Breast epithelium (tissue), 4 donors: Measurements from ENCODE around the gene OAF. TPM values are rescaled to one million over a fixed set of nuclear protein-coding genes. Genes with fewer than 3 reads are reported as not detected.

Source experiments
- DNase-seq, 2 donors: peaks; one replicate each; pipeline ENCODE4 v3.0.0-alpha.2; 2019; ENCODE audit warnings: low spot score in 2 of 2
- H3K27ac ChIP-seq, 2 donors: fragments of 200-600 bp; sonication (generic) in 1 of 2; one replicate each; pipeline ENCODE4 v1.5.1; 2016 to 2019; ENCODE audit warnings: mild to moderate bottlenecking in 1 of 2
- H3K27me3 ChIP-seq, 2 donors: fragments of 200-600 bp; sonication (generic) in 1 of 2; one replicate each; pipeline versions ENCODE4 v1.5.1 to v1.6.0; 2017 to 2019; ENCODE audit warnings: control low read depth in 1 of 2, mild to moderate bottlenecking in 1 of 2
- H3K36me3 ChIP-seq: fragments of 200-600 bp; one replicate; pipeline ENCODE4 v1.5.1; 2019
- H3K4me1 ChIP-seq, 2 donors: fragments of 200-600 bp; sonication (generic); one replicate each; pipeline ENCODE4 v1.5.1; 2016 to 2019; ENCODE audit warnings: control low read depth in 1 of 2
- H3K4me3 ChIP-seq, 3 donors: fragments of 200-600 bp; sonication (generic); 1 replicate in 2 of 3; 2 replicates in 1 of 3; pipeline ENCODE4 v1.5.1; 2016 to 2019; ENCODE audit warnings: mild to moderate bottlenecking in 3 of 3, moderate library complexity in 2 of 3
- H3K9me3 ChIP-seq, 2 donors: fragments of 200-600 bp; sonication (generic) in 1 of 2; one replicate each; pipeline ENCODE4 v1.5.1; 2016 to 2019; ENCODE audit warnings: control low read depth in 1 of 2
- CTCF ChIP-seq, 3 donors: fragments of 450-650 bp; IDR thresholded peaks; one replicate each; pipeline ENCODE4 v1.5.1; 2016 to 2017; ENCODE audit warnings: antibody characterized with exemption in 3 of 3, mild to moderate bottlenecking in 3 of 3, moderate library complexity in 3 of 3
- POLR2A ChIP-seq: fragments of 450-650 bp; IDR thresholded peaks from one replicate; pipeline ENCODE4 v1.6.1; 2016; ENCODE audit warnings: antibody characterized with exemption, mild to moderate bottlenecking, moderate library complexity
- POLR2AphosphoS5 ChIP-seq, 3 donors: sonication (generic); formaldehyde crosslinking; IDR thresholded peaks; one replicate each; pipeline ENCODE4 v1.6.1; 2017; ENCODE audit warnings: antibody characterized with exemption in 3 of 3
- intact Hi-C: fragments of 100-400 bp; cut with DNase I; formaldehyde crosslinking; loops from one replicate; pipeline ENCODE4 v1.15.1; 2023; ENCODE audit warnings: low total_unique reads
- total RNA-seq, 3 donors: library from RNA; depleted of rRNA; stranded (reverse); fragments of >200 nt; gene quantifications; one replicate each; pipeline ENCODE4 v1.1.0, GENCODE V29; 2016

Gene OAF
- total RNA-seq, 3 donors from 2014 or later: 19.8 to 35.1 (median 33.3) TPM

- peak overlapping the region in 1 of 3 donors; percentile 2 for H3K4me3 ChIP-seq
- H3K27ac ChIP-seq: peak overlapping the region; percentile 71 to 90
- no peak for TF ChIP-seq CTCF (IDR thresholded peaks at IDR 0.05)
- TF ChIP-seq POLR2AphosphoS5 (IDR thresholded peaks at IDR 0.05): peak in 1 of 3 donors; percentile 20
- no peaks in the 10 kb centered on the region for H3K27me3 ChIP-seq
- no peak for DNase-seq
- H3K9me3 ChIP-seq: no peaks in the 10 kb centered on the region
- intact Hi-C loops: no loop called here
- no peaks in the 10 kb centered on the region for H3K36me3 ChIP-seq
- H3K4me1 ChIP-seq: no peaks in the 10 kb centered on the region
Observed at GRCh38 chr11:120224972-120225909, 14.4 kb downstream of the OAF start.

- intact Hi-C loops: no loop called here
- H3K36me3 ChIP-seq: no peaks in the 10 kb centered on the region
- no peak for DNase-seq
- H3K9me3 ChIP-seq: no peaks in the 10 kb centered on the region
- no peaks in the 10 kb centered on the region for H3K4me1 ChIP-seq
- H3K4me3 ChIP-seq: no peak overlapping the region
- TF ChIP-seq POLR2A: no peak
- H3K27ac ChIP-seq: peak overlapping the region; percentile 71 to 90
- H3K27me3 ChIP-seq: no peaks in the 10 kb centered on the region
Observed at GRCh38 chr11:120226242-120226641, 15.4 kb downstream of the OAF start.

- intact Hi-C loops: no loop called here
- no peaks in the 10 kb centered on the region for H3K27me3 ChIP-seq
- H3K4me1 ChIP-seq: no peaks in the 10 kb centered on the region
- no peak for DNase-seq
- H3K4me3 ChIP-seq: no peak overlapping the region
- H3K36me3 ChIP-seq: no peaks in the 10 kb centered on the region
- H3K27ac ChIP-seq: peak overlapping the region; percentile 71 to 90
- TF ChIP-seq POLR2AphosphoS5 (IDR thresholded peaks at IDR 0.05) (no peak), CTCF (IDR thresholded peaks at IDR 0.05) (no peak), POLR2A (no peak)
- H3K9me3 ChIP-seq: no peaks in the 10 kb centered on the region
Observed at GRCh38 chr11:120226714-120227113, 15.9 kb downstream of the OAF start.

GRCh38 chr11:120227228-120227852 lies 16.5 kb downstream of the OAF start:
- TF ChIP-seq POLR2A (no peak), CTCF (IDR thresholded peaks at IDR 0.05) (no peak), POLR2AphosphoS5 (IDR thresholded peaks at IDR 0.05) (no peak)
- no peaks in the 10 kb centered on the region for H3K36me3 ChIP-seq
- H3K4me3 ChIP-seq: no peak overlapping the region
- no peak for DNase-seq
- H3K27ac ChIP-seq: peak overlapping the region; percentile 71 to 90
- no peaks in the 10 kb centered on the region for H3K4me1 ChIP-seq
- intact Hi-C loops: no loop called here
- no peaks in the 10 kb centered on the region for H3K27me3 ChIP-seq
- no peaks in the 10 kb centered on the region for H3K9me3 ChIP-seq

GRCh38 chr11:120228794-120229384 lies 18.1 kb downstream of the OAF start:
- no peak for TF ChIP-seq CTCF (IDR thresholded peaks at IDR 0.05)
- no peak for TF ChIP-seq POLR2A
- TF ChIP-seq POLR2AphosphoS5 (IDR thresholded peaks at IDR 0.05): no peak
- H3K36me3 ChIP-seq: no peaks in the 10 kb centered on the region
- intact Hi-C loops: no loop called here
- no peak for DNase-seq
- H3K4me1 ChIP-seq: no peaks in the 10 kb centered on the region
- no peaks in the 10 kb centered on the region for H3K9me3 ChIP-seq
- H3K27ac ChIP-seq: peak overlapping the region; percentile 25 to 75
- H3K27me3 ChIP-seq: no peaks in the 10 kb centered on the region
- no peak overlapping the region for H3K4me3 ChIP-seq
